DMS114 treated with DMSO at 0.1 percent for 48 hours (cell line): ENCODE measurements around the gene ADGRA3.

Experiments
- DNase-seq: peaks from one replicate; lab custom pipeline; 2025; ENCODE audit not compliant: unreplicated experiment; lab: John Stamatoyannopoulos, UW

The ADGRA3 gene

DNA sequence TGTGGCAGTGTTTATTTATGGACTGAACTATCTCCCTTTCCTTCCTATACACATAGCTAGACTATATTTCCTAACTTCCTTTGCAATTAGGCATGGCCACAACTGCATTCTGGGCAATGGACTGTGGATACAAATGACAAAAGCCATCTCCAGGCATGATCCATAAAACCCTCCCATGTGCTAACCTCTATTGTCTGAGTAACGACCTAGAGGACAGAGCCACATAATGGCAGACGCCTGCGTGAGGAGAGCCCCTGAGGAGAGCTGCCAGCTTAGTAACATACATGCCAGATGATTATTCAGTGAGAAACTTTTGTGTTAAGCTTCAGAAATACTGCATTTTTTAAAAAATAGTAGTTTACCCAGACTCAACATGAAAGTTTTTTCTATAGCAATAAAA, 142.9 kb downstream of the ADGRA3 start:
- no peak for DNase-seq

DNA sequence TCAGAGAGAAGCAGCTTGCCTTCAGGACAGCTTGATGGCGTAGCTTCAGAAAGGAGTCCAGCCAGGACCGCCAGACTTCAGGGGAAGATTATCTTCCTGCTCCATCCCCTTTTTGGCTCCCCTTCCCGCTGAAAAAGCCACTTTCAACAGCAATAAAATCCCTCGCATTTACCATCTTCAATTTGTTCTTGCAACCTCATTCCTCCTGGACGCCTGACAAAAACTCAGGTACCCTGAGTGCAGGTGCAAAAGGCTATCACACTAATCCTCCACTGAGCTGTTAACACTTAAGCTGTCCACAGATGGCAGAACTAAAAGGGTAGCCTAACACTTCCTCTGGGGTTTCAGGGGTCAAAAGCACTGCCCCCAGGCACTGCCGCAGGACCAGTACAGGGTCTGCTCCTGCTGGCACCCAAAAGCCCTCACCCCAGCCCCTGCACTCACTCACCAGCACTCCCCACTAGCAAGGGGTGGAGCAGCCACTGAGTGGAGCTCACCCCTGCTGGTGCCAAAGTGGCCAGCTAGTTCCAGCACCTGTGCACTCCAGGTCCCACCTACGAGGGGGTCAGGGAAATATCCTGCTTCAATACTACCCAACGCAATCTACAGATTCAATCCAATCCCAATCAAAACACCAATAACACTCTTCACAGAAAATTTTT, 145.8 kb downstream of the ADGRA3 start:
- no peak for DNase-seq

DNA sequence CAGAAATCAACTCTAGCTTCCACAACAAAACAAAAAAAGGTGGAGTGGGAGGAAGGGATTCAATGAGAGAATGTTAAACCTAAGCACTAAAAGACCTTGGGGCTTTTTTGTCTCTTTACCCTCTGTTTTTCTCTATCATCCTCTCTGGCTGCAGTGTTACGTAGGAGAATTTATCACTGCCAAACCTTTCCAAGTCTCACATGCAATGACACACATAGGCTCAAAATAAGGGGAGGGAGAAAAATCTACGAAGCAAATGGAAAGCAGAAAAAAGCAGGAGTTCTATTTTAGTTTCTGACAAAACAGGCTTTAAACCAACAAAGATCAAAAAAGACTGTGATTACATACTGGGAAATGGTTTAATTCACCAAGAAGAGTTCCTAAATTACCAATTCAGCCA, 152.1 kb downstream of the ADGRA3 start:
- DNase-seq: no peak

DNA sequence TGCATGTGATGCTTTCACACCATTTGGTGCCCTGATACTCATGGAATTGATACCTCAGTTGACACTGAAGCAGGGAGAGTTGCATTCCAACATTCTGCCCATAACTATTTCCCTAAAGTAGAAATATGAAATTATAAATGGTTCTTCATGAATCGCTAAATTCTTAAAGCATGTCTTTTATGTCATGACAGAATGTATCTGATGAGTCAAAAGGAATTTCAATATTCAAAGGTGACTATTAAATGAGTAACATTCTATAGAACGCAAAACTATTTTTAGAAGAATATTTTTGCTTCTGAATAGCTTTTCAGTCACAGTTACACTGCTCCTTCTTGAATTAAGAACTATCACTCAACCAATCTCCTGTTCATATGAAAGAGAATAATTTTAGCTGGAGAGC, 152.8 kb downstream of the ADGRA3 start:
- no peak for DNase-seq

DNA sequence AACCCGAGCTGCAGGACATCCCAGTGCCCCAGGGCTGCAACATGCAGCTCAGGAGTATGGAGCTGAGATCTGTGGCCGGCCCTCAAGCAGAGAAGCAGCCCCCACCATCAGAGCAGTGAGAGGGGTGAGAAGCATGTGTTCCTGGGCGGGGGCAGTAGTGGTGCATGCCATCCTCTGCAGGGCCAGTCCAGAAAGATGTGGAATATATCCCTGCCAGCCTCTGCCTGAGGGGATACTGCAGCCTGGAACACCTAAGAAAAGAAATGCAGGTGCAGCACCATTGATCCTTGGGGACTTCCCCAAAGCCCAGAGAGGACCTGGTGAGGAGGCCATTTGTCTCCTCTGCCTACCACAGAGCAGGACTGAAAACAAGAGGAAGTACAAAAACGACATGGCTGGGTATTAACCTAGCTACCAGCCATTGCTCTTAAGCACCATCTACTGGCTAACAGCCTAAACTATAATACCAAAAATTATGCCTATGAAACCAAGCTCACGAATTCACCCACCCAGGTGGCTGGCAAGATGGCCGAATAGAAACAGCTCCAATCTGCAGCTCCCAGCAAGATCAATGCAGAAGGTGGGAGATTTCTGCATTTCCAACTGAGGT, 158.8 kb downstream of the ADGRA3 start:
- no peak for DNase-seq

DNA sequence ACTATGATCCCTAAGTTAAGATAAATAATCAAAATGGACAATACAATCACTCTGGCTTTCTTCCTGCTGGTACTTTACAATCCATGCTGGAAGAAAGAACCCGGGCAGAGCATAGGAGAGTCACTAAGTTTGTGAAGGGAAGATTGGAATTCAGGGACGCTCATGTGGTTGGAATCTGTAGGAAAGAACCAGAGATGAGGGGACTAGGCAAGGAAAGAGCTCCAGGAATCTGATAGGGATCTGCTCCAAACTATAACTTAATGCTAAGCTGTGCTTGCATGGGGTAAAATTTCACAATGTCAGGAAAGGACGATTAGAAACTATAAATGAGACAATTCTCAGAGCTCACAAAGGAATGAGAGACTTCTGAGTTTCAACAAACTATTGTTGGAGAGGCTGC, 167.5 kb downstream of the ADGRA3 start:
- DNase-seq: no peak

DNA sequence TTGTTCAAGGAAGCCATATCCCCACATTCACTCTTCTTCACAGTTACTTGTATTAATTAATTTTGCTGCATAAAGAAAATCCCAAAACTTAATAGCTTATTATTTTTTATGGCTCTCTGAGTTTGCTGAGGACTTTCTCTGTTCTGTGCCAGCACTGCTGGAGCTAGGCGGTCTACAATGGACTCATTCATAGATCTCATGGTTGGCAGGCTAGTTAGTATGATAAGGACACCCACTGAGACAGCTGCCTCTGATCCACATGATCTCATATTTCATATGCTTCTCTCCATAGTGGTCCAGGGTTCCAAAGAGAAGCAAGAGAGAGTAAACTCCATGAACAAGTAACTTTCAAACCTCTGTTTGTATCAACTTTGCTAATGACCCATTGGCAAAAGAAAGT, 170.2 kb downstream of the ADGRA3 start:
- no peak for DNase-seq

DNA sequence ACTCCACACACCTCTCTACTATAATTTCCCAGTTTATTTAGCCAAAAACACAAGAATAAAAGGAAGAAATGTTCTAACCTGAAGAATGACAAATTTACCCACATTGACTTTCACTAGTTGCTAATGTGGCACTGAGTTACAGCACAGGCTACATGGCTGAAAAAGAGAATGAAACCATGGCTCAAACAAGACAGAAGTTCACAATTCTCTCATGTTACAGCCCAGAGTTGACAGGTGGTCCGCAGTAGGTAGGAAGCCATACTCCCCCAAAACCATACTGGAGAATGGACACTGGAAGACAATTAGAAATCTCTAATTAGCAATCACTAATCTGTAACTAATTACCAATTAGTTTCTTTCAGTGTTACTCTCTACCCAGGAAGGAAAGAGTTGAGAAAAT, 170.8 kb downstream of the ADGRA3 start:
- DNase-seq: no peak

DNA sequence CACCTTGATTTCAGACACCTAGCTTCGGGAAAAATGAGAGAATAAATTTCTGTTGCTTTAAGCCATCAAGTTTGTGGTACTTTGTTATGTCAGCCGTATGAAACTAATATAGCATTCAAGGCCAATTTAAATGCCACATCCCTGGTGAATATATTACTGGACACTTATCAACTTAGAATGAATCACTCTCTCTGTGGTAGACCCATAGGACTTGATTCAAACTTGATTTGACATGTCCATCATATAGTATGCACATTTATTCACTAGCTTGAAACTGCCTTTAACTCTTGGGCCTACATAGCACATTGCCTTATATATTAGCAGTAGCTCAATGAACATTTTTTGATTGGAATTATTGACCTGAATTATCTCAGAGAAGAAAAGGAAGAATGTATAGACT, 172.3 kb downstream of the ADGRA3 start:
- DNase-seq: no peak

DNA sequence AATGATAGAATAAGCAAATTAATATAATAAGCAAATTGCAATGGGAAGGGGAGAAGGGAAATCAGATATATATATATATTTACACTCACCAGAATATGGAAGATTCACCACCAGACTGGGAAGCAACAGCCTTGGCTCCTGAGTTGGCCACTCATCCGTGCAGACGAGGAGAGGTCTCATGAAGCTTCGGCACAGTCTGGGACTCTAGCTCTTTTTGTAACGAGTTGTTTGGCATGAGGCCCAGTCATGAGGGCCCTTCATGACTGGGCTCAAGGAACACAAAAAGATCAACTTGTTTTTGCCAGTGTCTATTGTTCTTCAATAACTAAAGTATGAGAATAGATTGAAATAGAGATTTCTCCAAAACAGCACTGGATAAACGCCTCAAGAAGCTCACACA, 176.4 kb downstream of the ADGRA3 start:
- DNase-seq: no peak

DNA sequence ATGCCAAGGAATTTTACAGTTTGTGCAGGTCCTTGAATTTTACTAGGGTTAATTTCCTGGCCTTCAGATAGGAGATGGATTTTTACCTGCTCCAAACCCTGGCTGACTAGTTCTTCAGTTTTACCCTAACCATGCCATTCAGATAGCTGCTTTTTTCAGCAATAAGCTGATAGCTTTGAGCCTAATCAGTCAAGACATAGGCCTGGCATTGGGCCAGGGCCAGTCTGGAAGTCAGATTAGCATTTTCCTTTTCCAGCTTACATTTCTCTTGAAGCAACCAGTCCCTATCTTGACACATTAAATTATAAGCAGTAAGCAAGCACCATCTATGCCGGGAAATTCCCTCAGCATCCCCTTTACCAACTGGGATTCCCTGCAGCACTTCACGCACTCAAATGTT, 177.1 kb downstream of the ADGRA3 start:
- DNase-seq: no peak
